Lower lobe of right lung (tissue), 2 donors: ENCODE measurements around the gene FRMD4A. TPM values are rescaled to one million over a fixed set of nuclear protein-coding genes. Genes with fewer than 3 reads are reported as not detected.

Source experiments
- ATAC-seq, 2 donors: fragments of 200-7000 bp; cut with Tn5 transposase; one replicate each; pipeline ENCODE4 v1.9.1; 2020 to 2022; ENCODE audit warnings: mild to moderate bottlenecking in 2 of 2, moderate library complexity in 2 of 2
- DNase-seq: peaks from one replicate; pipeline ENCODE4 v3.0.0-alpha.2; 2020
- H3K27ac ChIP-seq: fragments of 200-600 bp; one replicate; pipeline ENCODE4 v1.8.0; 2022
- H3K27me3 ChIP-seq: fragments of 200-600 bp; one replicate; pipeline ENCODE4 v1.8.0; 2022; ENCODE audit warnings: low read depth
- H3K36me3 ChIP-seq: fragments of 200-600 bp; one replicate; pipeline ENCODE4 v1.8.0; 2022; ENCODE audit warnings: mild to moderate bottlenecking
- H3K4me1 ChIP-seq: fragments of 200-600 bp; one replicate; pipeline ENCODE4 v1.8.0; 2022
- H3K4me3 ChIP-seq: fragments of 200-600 bp; one replicate; pipeline ENCODE4 v1.8.0; 2022; ENCODE audit warnings: mild to moderate bottlenecking
- H3K9me3 ChIP-seq: fragments of 200-600 bp; one replicate; pipeline ENCODE4 v1.8.0; 2022
- intact Hi-C: fragments of 100-400 bp; cut with DNase I; formaldehyde crosslinking; loops from one replicate; pipeline ENCODE4 v1.11.0; 2022
- total RNA-seq: library from RNA; stranded (reverse); fragmentation: NEBNext Ultra II Directional; extraction: Animal tissue kit (Norgen Biotek cat#: 25700); gene quantifications from one replicate; pipeline ENCODE4 v1.2.1, GENCODE V29; 2021
- TF ChIP-seq, protein P1 (sequence below): fragments of 200-600 bp; IDR thresholded peaks from one replicate; pipeline ENCODE4 v1.8.0; 2022; ENCODE audit warnings: antibody characterized with exemption, mild to moderate bottlenecking
- donor health status: DM: no; HTN: yes; CAD: no; lungs with severe emphysema.

Gene FRMD4A
- total RNA-seq, 1 donor from 2014 or later = 64.8 TPM

DNA sequence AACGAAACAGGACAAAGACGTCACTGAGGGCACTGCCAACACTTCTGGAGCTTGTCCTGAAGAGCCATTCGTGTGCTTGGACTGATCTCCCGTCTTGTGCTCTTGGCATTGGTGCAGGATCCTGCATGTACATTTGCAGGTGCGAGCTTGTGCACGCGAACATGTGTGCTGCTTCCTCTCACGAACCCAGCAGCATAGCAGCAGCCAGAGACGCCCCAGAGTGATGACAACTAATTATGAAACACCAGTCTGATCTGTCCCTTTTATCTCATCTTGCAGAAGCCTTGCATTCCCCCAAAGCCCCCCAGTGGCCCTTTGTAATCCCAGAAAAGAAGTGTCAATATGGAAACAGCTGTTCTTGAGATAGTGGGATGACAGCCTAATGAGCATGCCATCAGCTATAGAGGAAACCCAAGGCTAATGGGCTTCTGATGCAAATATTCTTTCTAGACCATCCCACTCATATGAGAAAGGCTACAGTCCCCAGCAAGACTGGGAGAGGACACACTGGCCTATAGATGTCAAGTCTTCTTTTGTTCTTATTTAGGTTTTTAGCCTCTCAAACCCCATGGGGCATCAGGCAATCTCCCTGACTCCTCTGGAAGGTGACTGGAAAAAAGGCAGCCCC is 310.6 kb downstream of the FRMD4A start:
- Histone ChIP-seq H3K4me1 (peaks cover 24% of the 10 kb centered on the region), H3K27ac (no peak overlapping the region), H3K9me3 (no peaks in the 10 kb centered on the region), H3K27me3 (no peaks in the 10 kb centered on the region), H3K4me3 (no peak overlapping the region), H3K36me3 (no peaks in the 10 kb centered on the region)
- no peak for ATAC-seq
- no peak for DNase-seq
- intact Hi-C loops = no loop called here
- TF ChIP-seq, protein P1, sequence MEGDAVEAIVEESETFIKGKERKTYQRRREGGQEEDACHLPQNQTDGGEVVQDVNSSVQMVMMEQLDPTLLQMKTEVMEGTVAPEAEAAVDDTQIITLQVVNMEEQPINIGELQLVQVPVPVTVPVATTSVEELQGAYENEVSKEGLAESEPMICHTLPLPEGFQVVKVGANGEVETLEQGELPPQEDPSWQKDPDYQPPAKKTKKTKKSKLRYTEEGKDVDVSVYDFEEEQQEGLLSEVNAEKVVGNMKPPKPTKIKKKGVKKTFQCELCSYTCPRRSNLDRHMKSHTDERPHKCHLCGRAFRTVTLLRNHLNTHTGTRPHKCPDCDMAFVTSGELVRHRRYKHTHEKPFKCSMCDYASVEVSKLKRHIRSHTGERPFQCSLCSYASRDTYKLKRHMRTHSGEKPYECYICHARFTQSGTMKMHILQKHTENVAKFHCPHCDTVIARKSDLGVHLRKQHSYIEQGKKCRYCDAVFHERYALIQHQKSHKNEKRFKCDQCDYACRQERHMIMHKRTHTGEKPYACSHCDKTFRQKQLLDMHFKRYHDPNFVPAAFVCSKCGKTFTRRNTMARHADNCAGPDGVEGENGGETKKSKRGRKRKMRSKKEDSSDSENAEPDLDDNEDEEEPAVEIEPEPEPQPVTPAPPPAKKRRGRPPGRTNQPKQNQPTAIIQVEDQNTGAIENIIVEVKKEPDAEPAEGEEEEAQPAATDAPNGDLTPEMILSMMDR = no peak

DNA sequence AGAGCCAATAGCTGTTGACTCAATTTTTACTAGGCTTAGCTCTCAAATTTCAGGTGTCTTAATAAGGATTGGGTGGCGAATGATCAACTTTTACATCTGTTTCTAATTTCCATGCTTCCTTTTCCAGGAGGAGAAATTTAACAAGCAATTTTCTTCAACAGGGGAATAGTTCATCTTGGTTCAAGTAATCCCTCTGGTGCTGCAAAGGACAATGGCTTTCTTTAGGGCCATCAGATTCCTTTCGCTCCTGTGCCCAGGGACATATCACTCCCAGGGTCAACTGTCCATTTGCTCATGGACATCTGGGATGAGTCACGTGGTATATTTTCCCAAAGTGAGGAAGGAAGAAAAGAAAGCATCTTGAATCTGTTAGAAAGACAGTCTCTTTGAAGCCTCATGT is 313.3 kb downstream of the FRMD4A start:
- intact Hi-C loops = no loop called here
- TF ChIP-seq, protein P1 = no peak

DNA sequence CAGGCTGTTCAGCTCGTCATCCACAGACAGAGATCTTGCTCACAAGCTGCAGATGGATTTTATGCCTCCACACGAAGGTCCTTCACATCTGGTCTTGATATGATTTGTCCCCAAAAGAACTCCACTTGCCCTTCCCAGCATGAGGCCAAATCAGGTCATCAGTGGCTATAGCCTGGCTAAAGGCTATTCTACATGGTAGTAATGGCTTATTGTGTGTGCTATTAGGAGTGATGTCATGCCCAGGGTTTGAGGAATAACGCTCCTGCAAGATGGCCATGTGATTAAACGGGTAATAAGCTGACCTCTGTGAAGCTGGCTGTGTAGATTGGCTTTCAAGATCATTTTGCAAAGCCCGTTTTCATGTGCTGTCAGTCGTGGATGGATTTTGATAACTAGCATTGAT is 313.8 kb downstream of the FRMD4A start:
- TF ChIP-seq, protein P1 = no peak
- Histone ChIP-seq H3K9me3 (no peaks in the 10 kb centered on the region), H3K4me3 (no peak overlapping the region), H3K27ac (no peak overlapping the region), H3K36me3 (no peaks in the 10 kb centered on the region), H3K4me1 (peaks cover 16% of the 10 kb centered on the region), H3K27me3 (no peaks in the 10 kb centered on the region)
- DNase-seq (no peak), ATAC-seq (no peak)
- intact Hi-C loops = no loop called here

More for the DNA sequence above, 313.3 kb downstream of the FRMD4A start:
- H3K36me3 ChIP-seq = no peaks in the 10 kb centered on the region
- H3K4me1 ChIP-seq = peaks cover 16% of the 10 kb centered on the region
- H3K27ac ChIP-seq = no peak overlapping the region
- H3K9me3 ChIP-seq = no peaks in the 10 kb centered on the region
- ATAC-seq (no peak), DNase-seq (no peak)
- no peak overlapping the region for H3K4me3 ChIP-seq
- H3K27me3 ChIP-seq = no peaks in the 10 kb centered on the region

DNA sequence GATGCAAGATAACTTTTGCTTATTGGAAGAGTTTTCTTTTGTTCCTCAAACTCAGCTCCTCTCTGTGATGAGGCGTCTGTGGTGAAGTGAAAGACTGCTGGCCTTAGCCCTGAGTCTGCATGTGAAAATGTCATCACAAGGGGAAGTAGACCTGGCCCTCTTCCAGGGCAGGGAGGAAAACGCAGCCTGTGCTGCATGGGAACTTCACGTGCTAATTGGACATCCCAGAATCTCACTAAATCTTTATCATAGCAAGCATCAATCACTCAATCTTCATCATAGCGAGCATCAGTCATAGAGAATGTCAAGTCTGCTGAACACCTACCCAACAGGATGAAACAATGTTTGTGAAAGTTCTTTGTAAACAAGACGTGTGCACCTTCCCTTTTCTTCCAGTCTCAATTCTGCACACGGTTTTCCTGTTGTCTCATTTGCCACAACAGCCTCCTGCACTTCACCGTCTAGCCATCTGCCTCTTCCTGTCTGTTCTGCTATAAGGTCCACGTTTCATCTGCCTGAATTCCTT is 314.6 kb downstream of the FRMD4A start:
- Histone ChIP-seq H3K4me1 (peaks cover 16% of the 10 kb centered on the region), H3K27ac (no peak overlapping the region), H3K9me3 (no peaks in the 10 kb centered on the region), H3K36me3 (no peaks in the 10 kb centered on the region), H3K4me3 (no peak overlapping the region), H3K27me3 (no peaks in the 10 kb centered on the region)
- peak; percentile 67 to 81 for ATAC-seq
- intact Hi-C loops = no loop called here
- TF ChIP-seq, protein P1 = no peak
- DNase-seq = peak; percentile 57

DNA sequence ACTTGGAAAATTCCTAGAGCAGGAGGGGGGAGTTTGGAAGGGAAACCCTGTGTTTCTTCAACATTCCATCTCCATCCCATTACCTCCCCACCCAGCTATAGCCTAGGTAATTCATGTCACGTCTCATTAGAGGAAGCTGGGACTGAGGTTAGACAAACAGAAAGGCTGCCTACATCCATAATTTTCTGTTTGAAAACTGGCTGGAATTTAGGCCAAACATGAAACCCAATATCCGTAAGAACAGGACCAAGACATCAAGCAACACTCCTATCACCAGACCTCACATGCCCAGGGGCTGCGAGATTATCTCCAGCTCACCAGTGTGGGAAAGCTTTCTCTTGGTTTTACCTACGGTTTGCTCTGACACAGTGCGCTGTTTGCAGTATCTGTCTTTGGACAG is 316.3 kb downstream of the FRMD4A start:
- intact Hi-C loops = no loop called here
- no peaks in the 10 kb centered on the region for H3K9me3 ChIP-seq
- no peak for DNase-seq
- H3K27ac ChIP-seq = no peak overlapping the region
- no peak for ATAC-seq
- no peaks in the 10 kb centered on the region for H3K27me3 ChIP-seq
- TF ChIP-seq, protein P1 = no peak
- no peaks in the 10 kb centered on the region for H3K36me3 ChIP-seq
- H3K4me1 ChIP-seq = peaks cover 24% of the 10 kb centered on the region
- H3K4me3 ChIP-seq = no peak overlapping the region
